OCI-LY1 (cell line): Measurements from ENCODE around the gene YIF1A.

Experiments
- EZH2 ChIP-seq: fragments of 200-600 bp; sonication (generic), shearing (Covaris generic); IDR thresholded peaks from 2 replicates; pipeline ENCODE4 v1.8.0; 2017; ENCODE audit warnings: borderline replicate concordance, mixed run types, mild to moderate bottlenecking, antibody characterized with exemption, low read length, moderate library complexity, mixed read lengths
- TF ChIP-seq, protein P1 (sequence below): fragments of 200-600 bp; sonication (generic), shearing (Covaris generic); IDR thresholded peaks from 2 replicates; pipeline ENCODE4 v1.5.1; 2017; ENCODE audit warnings: mild to moderate bottlenecking, antibody characterized with exemption, low read length, moderate library complexity, mixed read lengths

DNA sequence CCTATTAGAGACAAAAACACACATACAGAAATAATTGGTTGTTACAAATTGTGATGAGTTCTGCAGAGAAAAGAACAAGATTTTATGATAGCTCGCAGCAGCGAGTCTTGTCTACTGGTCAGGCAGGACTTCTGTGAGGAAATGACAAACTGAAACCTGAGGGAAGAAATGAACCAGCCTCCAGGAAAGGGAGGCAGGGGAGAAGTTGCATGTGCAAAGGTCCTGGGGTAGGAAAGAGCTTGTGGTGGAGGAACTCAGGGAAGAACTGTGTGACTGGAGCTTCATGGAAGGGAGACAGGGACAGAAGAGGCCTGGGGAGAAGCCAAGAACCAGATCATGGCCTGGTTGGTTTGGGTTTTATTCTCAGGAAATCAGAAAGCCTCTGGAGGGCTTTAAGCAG lies 29.7 kb downstream of the YIF1A start:
- TF ChIP-seq, protein P1, sequence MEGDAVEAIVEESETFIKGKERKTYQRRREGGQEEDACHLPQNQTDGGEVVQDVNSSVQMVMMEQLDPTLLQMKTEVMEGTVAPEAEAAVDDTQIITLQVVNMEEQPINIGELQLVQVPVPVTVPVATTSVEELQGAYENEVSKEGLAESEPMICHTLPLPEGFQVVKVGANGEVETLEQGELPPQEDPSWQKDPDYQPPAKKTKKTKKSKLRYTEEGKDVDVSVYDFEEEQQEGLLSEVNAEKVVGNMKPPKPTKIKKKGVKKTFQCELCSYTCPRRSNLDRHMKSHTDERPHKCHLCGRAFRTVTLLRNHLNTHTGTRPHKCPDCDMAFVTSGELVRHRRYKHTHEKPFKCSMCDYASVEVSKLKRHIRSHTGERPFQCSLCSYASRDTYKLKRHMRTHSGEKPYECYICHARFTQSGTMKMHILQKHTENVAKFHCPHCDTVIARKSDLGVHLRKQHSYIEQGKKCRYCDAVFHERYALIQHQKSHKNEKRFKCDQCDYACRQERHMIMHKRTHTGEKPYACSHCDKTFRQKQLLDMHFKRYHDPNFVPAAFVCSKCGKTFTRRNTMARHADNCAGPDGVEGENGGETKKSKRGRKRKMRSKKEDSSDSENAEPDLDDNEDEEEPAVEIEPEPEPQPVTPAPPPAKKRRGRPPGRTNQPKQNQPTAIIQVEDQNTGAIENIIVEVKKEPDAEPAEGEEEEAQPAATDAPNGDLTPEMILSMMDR: no peak
- no peak for TF ChIP-seq EZH2
